T1000 (cell line): ENCODE data around the gene KAZN.

ENCODE experiments used
- DNase-seq: peaks from one replicate; lab custom pipeline; 2025; ENCODE audit warnings: mixed read lengths; lab: John Stamatoyannopoulos, UW

KAZN gene

DNA sequence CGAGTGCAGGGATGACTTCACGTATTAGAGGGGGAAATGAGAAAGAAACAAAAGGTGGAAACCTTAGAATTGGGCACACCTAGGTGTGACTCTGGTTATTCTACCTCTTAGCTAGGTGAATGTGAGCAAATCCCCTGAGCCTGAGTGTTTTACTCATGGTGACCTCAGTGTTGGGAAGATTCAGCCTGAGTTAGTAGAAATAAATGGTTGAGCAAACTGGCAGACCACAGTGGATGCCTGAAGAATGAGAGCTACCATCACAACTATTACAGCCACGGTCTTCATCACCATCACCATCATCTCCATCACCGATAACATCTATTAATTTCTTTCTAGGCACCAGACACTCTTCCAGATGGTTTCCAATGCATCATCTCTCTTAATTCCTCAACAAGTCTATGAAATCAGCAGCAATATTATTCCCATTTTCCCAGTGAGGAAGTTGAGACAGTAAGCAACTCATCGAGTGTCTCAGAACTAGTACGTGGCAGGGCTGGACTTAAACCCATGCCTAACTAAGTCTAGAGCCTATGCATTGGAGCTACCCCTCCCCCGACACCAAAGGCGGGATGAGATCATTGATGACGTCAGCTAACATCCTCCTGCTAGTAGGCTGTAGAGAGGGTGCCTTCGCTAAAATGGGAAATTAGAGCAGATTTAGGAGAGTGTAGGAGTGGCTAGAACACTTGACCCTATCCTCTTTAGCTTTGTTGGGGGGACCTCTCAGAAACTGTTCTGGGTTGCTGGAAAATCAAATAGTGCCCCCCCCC, 7.9 kb upstream of the KAZN start:
- no peak for DNase-seq

- no peak for DNase-seq
Measured at GRCh38 chr1:14591600-14591999, 6.9 kb upstream of the KAZN start.

- no peak for DNase-seq
Measured at GRCh38 chr1:14592004-14592631, 6.4 kb upstream of the KAZN start.

GRCh38 chr1:14593302-14593701, 5.2 kb upstream of the KAZN start:
- DNase-seq, result no peak

GRCh38 chr1:14594045-14594444, 4.4 kb upstream of the KAZN start:
- DNase-seq, result no peak

GRCh38 chr1:14596591-14596990, 1.9 kb upstream of the KAZN start:
- no peak for DNase-seq

DNA sequence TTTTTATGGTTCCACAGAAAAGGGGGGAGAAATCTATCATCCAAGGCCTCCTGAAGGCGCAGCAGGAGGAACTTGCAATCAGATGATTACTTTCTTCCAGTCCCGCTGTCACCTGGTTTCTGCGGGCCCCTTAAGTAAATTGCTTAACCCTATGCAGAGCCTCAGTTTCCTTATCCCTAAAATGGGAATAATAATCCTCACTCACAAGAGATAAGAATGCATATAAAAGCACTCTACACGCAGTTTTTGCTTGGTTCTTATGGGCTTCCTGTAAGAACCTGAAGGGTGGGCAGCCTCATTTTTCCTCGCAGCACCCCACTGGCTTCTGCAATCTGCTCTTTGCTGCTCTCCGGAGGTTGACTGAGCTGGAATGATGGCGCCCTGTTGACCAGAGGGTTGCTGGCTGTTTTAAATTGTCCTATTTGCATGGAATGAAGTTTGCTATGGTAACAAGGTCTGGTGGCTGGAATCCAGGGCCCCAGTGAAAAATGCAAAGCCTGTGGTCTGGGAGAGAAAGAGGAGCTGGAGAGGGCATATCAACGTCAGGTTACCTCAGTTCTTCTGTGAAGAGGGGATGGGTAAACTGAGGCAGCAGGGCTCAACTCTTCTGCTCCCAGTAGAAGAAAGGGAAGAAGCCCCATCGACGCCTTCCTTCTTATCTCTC, 1.0 kb upstream of the KAZN start:
- DNase-seq, result no peak

DNA sequence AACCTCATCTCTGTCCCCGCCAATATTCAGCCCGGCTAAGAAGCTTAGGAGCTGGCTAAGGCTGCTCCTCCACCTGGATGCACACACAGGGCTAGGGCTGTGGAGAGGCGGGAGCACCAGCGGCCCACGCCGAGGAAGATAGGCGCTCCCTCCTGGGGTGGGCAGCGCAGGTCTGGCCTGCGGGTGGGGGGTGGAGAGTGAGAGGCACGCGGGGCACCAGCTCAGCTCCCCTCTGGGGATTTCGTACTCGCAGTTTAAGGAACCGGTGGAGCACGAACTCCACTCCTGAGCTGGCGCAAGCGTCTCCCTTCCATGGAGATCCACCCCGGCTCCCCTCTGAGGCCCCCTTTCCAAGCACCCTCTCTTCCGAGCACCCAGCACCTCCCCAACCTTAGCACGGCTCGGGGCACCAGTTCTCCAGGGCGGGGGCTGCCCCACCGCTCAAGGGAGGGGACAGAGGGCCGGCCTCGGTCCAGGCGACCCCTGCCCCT, 433 bp upstream of the KAZN start:
- peak; percentile 59 for DNase-seq

- DNase-seq, result no peak
Measured at GRCh38 chr1:14599183-14599791, 802 bp downstream of the KAZN start.

DNA sequence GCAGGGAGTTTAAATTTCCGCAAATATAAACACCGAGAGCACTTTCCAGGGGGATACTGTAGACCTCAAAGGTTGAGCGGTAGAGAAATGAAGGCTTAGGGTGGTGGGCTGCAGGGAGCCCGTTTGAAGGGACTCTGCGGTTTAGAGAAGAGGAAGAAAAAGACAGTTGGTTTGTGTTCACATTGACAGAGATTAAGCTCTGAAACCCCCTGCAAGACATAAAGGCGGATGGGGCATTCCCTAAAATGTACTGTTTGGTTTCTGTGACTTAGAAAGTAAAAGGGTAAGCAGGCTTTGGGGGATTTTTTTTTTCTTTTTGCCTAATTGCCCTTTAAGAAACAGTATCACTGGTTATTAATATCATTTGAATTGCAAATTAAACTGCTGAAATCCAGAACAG, 1.3 kb downstream of the KAZN start:
- no peak for DNase-seq

DNA sequence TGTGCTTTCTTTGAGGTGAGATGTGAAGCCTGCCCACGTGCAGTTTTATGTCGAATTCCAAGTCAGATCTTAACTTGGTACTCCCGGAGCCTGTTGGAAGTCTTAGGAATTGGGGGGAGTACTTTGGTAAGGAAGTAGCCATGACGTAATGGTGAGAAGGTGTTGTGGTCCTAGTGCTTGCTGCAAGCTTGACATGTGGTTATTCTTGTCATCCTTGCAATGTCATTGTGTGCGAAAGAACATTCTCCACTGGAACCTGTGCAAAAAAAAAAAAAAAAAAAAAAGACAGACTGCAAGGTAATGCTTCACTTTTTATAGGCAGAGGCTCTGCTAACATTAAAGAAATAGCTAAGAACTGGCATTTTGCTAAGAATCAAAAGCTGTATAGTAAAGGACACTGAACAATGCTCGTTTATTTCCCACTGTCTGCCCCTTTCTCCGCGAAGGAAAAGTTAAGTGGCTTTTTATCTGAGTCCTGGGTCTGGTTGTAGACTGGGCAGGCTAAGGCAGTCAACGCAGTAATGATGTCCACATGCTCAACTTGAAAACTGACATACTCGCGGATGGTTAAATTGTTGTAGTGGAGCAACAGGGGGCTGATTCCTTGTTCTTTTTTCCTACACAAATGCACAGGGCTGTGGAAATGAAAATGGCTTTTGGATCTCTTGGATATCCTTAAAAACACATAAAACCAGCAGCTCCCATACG, 2.1 kb downstream of the KAZN start:
- no peak for DNase-seq

DNA sequence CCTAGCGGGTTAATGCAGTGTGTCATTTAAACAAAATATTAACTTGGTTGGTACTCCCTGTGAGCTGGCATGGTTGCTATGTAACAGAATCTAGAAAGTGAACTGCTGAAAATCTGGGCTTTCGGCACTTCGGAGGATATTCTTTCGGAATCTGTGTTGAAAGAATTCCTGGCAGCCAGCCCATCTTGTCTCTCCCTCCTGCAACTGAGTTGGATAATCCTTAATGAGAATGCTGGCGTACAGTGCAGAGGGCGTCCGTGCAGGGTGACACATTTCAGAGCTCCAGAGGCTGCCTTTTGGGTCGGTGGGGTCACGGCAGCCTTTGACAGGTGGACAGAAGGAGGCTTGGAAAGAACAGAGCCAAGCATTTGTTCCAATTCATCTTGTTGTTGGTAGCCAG, 3.7 kb downstream of the KAZN start:
- no peak for DNase-seq

DNA sequence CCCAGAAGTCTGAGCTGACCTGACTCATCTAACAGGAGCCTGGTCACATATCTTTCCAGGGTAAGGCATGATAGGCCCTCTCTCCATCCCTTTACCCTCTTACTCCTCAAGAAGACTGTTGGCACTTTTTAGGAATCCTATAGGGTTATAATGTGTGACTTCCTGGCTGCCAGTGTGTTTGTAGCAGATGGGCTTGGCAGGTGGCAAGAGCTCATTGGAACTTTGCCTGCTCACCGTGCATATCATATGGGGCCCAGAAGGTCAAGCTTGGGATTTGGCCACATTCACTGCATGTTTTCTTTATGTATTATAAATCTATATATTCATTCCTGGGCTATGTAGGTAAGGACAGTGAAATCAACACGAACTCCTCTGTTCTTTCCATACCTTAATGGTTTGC, 5.2 kb downstream of the KAZN start:
- no peak for DNase-seq

DNA sequence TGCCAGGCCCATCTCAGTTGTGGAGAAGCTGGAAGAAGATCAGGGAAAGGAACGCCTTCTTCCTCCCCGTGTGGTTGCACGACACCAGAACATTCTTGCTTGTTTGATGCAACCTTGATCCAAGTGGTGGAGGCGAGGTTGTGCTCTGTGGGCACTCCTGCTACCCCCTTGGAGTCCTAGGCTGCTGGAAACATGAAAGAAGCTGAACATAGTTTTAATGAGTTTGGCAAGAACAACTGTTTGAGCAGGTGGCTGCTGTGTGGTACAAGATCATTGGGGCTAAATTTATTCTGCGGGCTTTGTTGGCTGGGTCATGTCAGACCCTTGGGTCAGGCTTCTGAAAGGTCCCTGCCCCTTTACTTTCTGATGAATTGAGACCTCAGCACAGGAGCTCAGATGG, 5.9 kb downstream of the KAZN start:
- no peak for DNase-seq

- no peak for DNase-seq
Measured at GRCh38 chr1:14605945-14606344, 7.5 kb downstream of the KAZN start.

- no peak for DNase-seq
Measured at GRCh38 chr1:14606632-14607031, 8.1 kb downstream of the KAZN start.

DNA sequence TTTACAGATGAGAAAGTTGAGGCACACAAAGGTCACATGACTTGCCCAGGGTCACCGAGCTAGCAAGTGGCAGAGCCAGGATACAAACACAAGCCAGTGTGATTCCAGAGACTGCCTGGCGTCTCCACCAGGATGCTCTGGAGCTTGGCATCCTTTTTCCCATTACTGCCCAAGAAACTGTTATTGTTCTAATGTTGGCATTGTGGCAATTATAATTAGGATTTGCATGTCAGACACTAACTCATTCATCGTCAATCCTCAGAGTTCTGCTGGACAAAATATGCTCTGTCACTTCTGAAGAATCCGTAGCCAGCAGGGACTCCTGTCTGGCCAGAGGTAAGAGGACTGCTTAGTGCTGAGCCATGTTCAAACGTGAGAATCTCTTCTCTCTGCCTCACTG, 8.8 kb downstream of the KAZN start:
- DNase-seq, result no peak

DNA sequence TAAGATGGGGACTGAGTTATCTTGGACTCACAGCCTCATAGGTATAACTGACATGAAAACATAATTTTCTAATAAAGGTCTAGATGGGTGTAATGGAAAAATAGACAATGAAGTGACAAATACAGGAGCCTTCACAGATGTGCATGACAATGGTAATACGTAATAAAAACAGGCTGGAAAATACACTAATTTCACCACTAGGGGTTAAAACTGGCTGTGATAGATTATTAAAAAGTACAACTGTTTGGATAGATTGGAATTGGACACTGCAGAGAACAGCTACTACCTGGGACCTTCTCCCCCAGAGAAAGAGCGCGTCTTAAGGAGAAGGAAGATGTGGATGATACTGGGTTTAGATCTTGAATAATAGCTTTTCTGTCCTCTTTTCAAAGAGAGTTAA, 9.8 kb downstream of the KAZN start:
- DNase-seq, result no peak

DNA sequence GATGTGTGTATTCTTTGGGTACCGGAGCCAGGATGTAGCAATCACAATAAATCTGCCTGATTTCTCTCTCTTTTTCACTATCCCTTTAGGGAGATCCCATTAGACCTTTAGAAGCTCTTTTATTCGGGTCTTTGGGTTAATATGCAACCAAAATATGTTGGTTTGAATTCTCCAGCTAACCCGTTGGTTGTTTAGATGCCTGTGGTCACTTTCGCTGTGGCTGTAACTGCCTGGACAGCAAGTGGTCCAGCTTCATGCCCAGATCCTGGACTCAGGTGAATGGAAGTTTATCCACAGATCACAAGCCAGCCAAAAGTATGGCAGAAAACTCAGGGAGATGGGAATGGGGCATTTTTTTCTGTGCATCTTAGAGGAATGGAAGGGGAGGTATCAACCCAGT, 12.3 kb downstream of the KAZN start:
- no peak for DNase-seq

GRCh38 chr1:14611792-14612191, 13.3 kb downstream of the KAZN start:
- DNase-seq, result no peak

DNA sequence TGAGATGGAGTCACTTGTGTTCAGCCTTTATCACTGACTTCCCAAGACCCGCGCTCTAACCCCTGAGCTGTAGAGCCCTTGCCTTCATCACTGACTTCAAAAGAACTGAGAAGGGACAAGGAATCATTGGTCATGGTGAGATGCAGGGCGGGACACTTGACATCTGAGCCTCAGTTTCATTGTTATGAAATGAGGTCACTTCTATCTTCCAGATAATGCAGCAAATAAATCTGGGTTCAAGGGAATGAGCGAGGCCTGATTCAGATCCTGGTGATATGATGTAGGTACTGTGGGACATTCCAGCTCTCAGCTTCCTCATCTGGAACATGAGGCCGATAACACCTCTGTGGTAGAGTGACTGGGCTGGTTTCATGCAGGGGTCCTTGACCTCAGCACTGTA, 13.8 kb downstream of the KAZN start:
- DNase-seq, result no peak

DNA sequence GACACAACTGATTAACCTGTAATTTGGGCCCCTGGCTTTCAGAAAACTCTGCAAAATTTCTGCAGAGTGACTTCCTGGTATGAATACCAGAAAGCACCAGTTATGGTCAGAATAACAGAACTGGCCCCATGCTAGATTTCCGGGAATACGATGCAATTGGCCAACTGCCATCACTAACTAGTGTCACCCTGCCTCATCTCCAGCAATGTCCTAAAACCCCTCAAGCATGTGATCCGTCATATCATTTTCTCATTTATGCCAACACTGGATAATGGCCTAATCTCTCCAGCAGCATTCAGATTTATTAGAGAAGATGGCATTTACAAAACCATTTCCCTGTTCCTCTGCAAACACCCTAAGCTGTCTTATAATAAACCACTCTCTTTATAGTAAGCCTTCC, 15.4 kb downstream of the KAZN start:
- no peak for DNase-seq
